OCI-LY7 (cell line): ENCODE measurements around the gene DGLUCY.

Experiments used
- EZH2phosphoT487 ChIP-seq: fragments of 200-600 bp; sonication (generic); IDR thresholded peaks from 2 replicates; pipeline ENCODE4 v1.6.1; 2018; ENCODE audit warnings: low read depth, borderline replicate concordance, mild to moderate bottlenecking, mixed run types, antibody characterized with exemption, low read length, moderate library complexity, mixed read lengths
- TF ChIP-seq, protein P1 (sequence below): fragments of 200-600 bp; sonication (generic); conservative IDR thresholded peaks from 2 replicates; pipeline ENCODE4 v1.5.1; 2014; ENCODE audit warnings: mild to moderate bottlenecking, antibody characterized with exemption, low read length, moderate library complexity, mixed read lengths

DNA sequence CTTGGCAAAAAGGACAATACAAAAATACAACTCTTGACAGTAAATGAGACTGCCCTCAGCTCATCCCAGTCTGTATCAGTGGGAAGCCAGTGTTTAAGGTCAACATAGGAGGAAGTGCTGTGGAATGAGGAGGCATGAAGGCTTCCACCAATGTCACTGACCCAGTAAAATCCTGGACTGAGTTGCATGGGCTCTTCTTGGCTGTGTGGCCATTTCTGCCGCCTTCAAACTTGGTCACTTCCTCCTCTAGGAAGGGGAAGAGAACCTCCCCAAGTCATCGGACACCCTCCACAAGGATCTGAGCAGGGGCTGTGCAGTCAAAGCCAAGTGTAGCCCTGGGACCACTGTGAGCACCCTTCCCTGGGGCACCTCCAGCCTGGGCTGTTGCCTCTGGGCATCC is 118.7 kb downstream of the DGLUCY start:
- TF ChIP-seq, protein P1, sequence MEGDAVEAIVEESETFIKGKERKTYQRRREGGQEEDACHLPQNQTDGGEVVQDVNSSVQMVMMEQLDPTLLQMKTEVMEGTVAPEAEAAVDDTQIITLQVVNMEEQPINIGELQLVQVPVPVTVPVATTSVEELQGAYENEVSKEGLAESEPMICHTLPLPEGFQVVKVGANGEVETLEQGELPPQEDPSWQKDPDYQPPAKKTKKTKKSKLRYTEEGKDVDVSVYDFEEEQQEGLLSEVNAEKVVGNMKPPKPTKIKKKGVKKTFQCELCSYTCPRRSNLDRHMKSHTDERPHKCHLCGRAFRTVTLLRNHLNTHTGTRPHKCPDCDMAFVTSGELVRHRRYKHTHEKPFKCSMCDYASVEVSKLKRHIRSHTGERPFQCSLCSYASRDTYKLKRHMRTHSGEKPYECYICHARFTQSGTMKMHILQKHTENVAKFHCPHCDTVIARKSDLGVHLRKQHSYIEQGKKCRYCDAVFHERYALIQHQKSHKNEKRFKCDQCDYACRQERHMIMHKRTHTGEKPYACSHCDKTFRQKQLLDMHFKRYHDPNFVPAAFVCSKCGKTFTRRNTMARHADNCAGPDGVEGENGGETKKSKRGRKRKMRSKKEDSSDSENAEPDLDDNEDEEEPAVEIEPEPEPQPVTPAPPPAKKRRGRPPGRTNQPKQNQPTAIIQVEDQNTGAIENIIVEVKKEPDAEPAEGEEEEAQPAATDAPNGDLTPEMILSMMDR: no peak
- no peak for TF ChIP-seq EZH2phosphoT487
